Neuronal stem cell (in vitro differentiated cells): ENCODE measurements around the gene TLX3. TPM values are rescaled to one million over a fixed set of nuclear protein-coding genes. Genes with fewer than 3 reads are reported as not detected.
"Not testable (repeated sequence)": the region's sequence is repeated elsewhere in the genome, so short reads cannot be mapped to it uniquely, and the experiment has no call there.

Experiments used
- DNase-seq: peaks from one replicate; pipeline ENCODE4 v3.0.0-alpha.2; 2013; ENCODE audit warnings: low spot score
- H2AFZ ChIP-seq: one replicate; pipeline ENCODE4 v1.6.1; 2013; ENCODE audit warnings: mild to moderate bottlenecking, low read length, inconsistent platforms
- H2AK5ac ChIP-seq: 2 replicates; pipeline ENCODE4 v1.6.1; 2013; ENCODE audit warnings: low read depth, mild to moderate bottlenecking, inconsistent platforms, low read length, moderate library complexity, mixed read lengths
- H2BK120ac ChIP-seq: 2 replicates; pipeline ENCODE4 v1.6.1; 2013; ENCODE audit warnings: low read depth, mild to moderate bottlenecking, inconsistent platforms, low read length, moderate library complexity, mixed read lengths
- H2BK12ac ChIP-seq: one replicate; pipeline ENCODE4 v1.6.1; 2013; ENCODE audit warnings: low read length, inconsistent platforms
- H2BK15ac ChIP-seq: 2 replicates; pipeline ENCODE4 v1.6.1; 2013; ENCODE audit warnings: mild to moderate bottlenecking, low read length, inconsistent platforms, mixed read lengths
- H2BK5ac ChIP-seq: one replicate; pipeline ENCODE4 v1.6.1; 2013; ENCODE audit warnings: inconsistent platforms, mild to moderate bottlenecking, low read length, moderate library complexity
- H3K14ac ChIP-seq: one replicate; pipeline ENCODE4 v1.6.1; 2013; ENCODE audit warnings: low read length, inconsistent platforms
- H3K18ac ChIP-seq: 2 replicates; pipeline ENCODE4 v1.6.1; 2013; ENCODE audit warnings: low read length, inconsistent platforms
- H3K23ac ChIP-seq: 2 replicates; pipeline ENCODE4 v1.6.1; 2013; ENCODE audit warnings: low read depth, mild to moderate bottlenecking, mixed read lengths, low read length, inconsistent platforms; ENCODE audit not compliant: poor library complexity
- H3K27ac ChIP-seq: replicated peaks from 3 replicates; pipeline ENCODE4 v1.5.1; 2013; ENCODE audit warnings: low read length, inconsistent platforms
- H3K27me3 ChIP-seq, 3 experiments: 2 replicates each; pipeline ENCODE4 v1.6.1; 2013; ENCODE audit warnings: low read length in 3 of 3, mild to moderate bottlenecking in 2 of 3, inconsistent platforms in 1 of 3, low read depth in 1 of 3, mixed read lengths in 1 of 3, moderate library complexity in 1 of 3; ENCODE audit not compliant: control insufficient read depth in 3 of 3, insufficient read depth in 3 of 3
- H3K36me3 ChIP-seq, 2 donors: replicated peaks in 1 of 2; 2 replicates each; pipeline ENCODE4 v1.6.1; 2013; ENCODE audit warnings: low read length in 2 of 2; ENCODE audit not compliant: control insufficient read depth in 2 of 2, insufficient read depth in 2 of 2
- H3K4ac ChIP-seq: 2 replicates; pipeline ENCODE4 v1.6.1; 2013; ENCODE audit warnings: inconsistent platforms, mild to moderate bottlenecking, low read length, moderate library complexity
- H3K4me1 ChIP-seq, 2 donors: 1 replicate in 1 of 2; 2 replicates in 1 of 2; pipeline ENCODE4 v1.6.1; 2013; ENCODE audit warnings: low read length in 2 of 2, low read depth in 1 of 2; ENCODE audit not compliant: control insufficient read depth in 2 of 2, insufficient read depth in 1 of 2
- H3K4me2 ChIP-seq: one replicate; pipeline ENCODE4 v1.6.1; 2013; ENCODE audit warnings: mild to moderate bottlenecking, low read length, inconsistent platforms; ENCODE audit not compliant: insufficient read depth, poor library complexity, severe bottlenecking
- H3K4me3 ChIP-seq, 2 donors: 2 replicates each; pipeline ENCODE4 v1.5.1; 2013; ENCODE audit warnings: low read length in 2 of 2, mild to moderate bottlenecking in 2 of 2, inconsistent platforms in 1 of 2, moderate library complexity in 1 of 2
- H3K79me1 ChIP-seq: one replicate; pipeline ENCODE4 v1.6.1; 2013; ENCODE audit warnings: low read depth, mild to moderate bottlenecking, inconsistent platforms, low read length, moderate library complexity
- H3K9ac ChIP-seq: one replicate; pipeline ENCODE4 v1.6.1; 2013; ENCODE audit warnings: mild to moderate bottlenecking, low read depth, low read length, inconsistent platforms; ENCODE audit not compliant: poor library complexity
- H3K9me3 ChIP-seq, 2 donors: replicated peaks in 1 of 2; 2 replicates each; pipeline versions ENCODE3 to v1.6.1; 2013; ENCODE audit warnings: low read length in 2 of 2, mild to moderate bottlenecking in 2 of 2, inconsistent platforms in 1 of 2, low read depth in 1 of 2, mixed read lengths in 1 of 2, moderate library complexity in 1 of 2; ENCODE audit not compliant: control insufficient read depth in 2 of 2, insufficient read depth in 1 of 2
- H4K8ac ChIP-seq: one replicate; pipeline ENCODE4 v1.6.1; 2013; ENCODE audit warnings: low read depth, mild to moderate bottlenecking, inconsistent platforms, low read length, moderate library complexity
- H4K91ac ChIP-seq: one replicate; pipeline ENCODE4 v1.6.1; 2013; ENCODE audit warnings: low read length, low read depth, mild to moderate bottlenecking, inconsistent platforms; ENCODE audit not compliant: poor library complexity
- WGBS, 2 donors: extraction: QIAGEN DNeasy Blood & Tissue Kit; methylation state at CpG; one replicate each; pipeline ENCODE4 v1.1.7; 2013; ENCODE audit warnings: missing lambda C conversion rate in 2 of 2, mixed read lengths in 1 of 2; ENCODE audit not compliant: insufficient read length in 2 of 2, insufficient replicate concordance in 1 of 2; ENCODE audit errors: extremely low coverage in 2 of 2; 5-methylcytosine and 5-hydroxymethylcytosine counted together
- small RNA-seq: library from polyadenylated mRNA; stranded (forward); fragments of <200 nt; extraction: miRNeasy Mini kit (QIAGEN cat#:217004); gene quantifications from one replicate; pipeline ENCODE3, GENCODE V24; 2013; ENCODE audit not compliant: insufficient read depth

Gene TLX3

DNA sequence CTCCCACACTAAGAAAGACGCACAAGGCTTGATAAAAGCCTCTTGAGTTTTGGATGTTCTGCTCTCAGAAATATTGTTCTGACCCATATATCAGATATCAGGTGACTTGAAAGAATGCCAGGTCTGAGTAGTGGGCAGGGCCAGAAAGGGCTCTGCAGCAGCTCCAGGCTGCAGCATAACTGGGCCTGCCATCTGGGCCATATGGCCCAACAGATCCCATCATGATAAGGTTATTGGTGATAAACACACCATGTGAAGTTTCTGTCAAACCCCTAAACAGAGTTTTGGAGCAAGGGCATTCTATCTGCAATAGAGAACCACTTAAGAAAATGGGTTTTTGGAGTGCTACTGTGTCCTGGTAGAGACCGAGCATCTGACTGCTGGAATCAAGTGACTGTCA lies 48.8 kb downstream of the TLX3 start:
- Histone ChIP-seq H2AFZ (no peak overlapping the region), H3K14ac (no peak overlapping the region), H3K27me3 (peaks cover 0 to 8% (median 0%) of the 10 kb centered on the region in 3 experiments), H3K27ac (no peak overlapping the region), H2BK120ac (no peak overlapping the region), H2BK15ac (no peak overlapping the region), H3K4me2 (no peak overlapping the region), H2BK5ac (no peak overlapping the region), H2AK5ac (no peak overlapping the region), H3K79me1 (no peaks in the 10 kb centered on the region), H3K9ac (peak overlapping the region; percentile 3), H3K4me1 (no peaks in the 10 kb centered on the region), H4K91ac (no peak overlapping the region), H3K9me3 (no peaks in the 10 kb centered on the region), H3K23ac (no peak overlapping the region), H3K18ac (no peak overlapping the region), H3K4me3 (no peak overlapping the region), H4K8ac (no peak overlapping the region), H2BK12ac (peak overlapping the region; percentile 8), H3K4ac (no peak overlapping the region), H3K36me3 (no peaks in the 10 kb centered on the region)
- WGBS, 2 donors: no CpG with 5 or more reads among the region's 2 CpGs
- no peak for DNase-seq

GRCh38 chr5:171361151-171361550 lies 52.1 kb downstream of the TLX3 start:
- H3K9me3 ChIP-seq, DNase-seq, H3K4me1 ChIP-seq, H2BK12ac ChIP-seq, H2AK5ac ChIP-seq, H3K9ac ChIP-seq, H3K18ac ChIP-seq, H4K8ac ChIP-seq, H2BK5ac ChIP-seq, H3K27me3 ChIP-seq, H3K27ac ChIP-seq, H4K91ac ChIP-seq, H2BK120ac ChIP-seq, H3K4me3 ChIP-seq, H3K14ac ChIP-seq, H3K4ac ChIP-seq, H3K4me2 ChIP-seq, H3K79me1 ChIP-seq, H2BK15ac ChIP-seq, H3K36me3 ChIP-seq, H3K23ac ChIP-seq, H2AFZ ChIP-seq: not testable (repeated sequence)
- no CpG with 5 or more reads among the region's 7 CpGs for WGBS, 2 donors

Small RNAs within 50 kb of the gene (small RNA-seq; reads per million reads assigned to genes)
- not detected for gene AC091980.1
- not detected for gene RN7SL339P
